ENCODE data around the gene KCTD21.

DNA sequence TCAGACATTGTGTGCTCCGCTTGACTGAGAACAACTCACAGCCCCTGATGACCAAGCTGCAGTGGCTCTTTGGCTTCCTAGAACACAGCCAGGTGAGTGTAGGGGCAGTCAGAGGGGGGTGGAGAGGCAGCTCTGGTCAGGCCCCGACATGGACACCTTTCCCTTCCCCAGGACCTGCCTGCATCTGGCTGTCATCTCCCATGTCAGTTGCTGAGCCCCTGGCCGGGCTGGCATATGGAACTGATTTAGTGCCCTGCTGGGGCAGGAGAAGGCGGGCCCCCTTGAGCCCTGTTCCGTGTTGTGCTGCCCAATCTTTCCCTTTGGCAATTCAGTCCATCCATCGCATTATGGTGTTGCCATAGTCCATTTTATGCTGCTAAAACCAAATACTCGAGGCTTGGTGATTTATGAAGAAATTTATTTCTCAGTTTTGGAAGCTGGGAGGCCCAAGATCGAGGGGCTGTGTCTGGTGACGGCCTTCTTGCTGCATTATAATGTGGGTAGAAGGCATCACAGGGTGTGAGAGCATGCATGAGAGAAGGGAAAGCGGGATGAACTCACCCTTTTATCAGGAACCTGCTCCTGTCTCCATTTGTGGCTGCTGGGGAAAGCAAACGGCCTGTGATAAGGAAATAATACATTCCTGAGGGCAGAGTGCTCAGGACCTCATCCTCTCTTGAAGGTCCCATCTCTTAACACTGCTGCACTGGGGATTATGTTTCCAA lies 19.3 kb upstream of the KCTD21 start:
- TF ChIP-seq, protein P1, sequence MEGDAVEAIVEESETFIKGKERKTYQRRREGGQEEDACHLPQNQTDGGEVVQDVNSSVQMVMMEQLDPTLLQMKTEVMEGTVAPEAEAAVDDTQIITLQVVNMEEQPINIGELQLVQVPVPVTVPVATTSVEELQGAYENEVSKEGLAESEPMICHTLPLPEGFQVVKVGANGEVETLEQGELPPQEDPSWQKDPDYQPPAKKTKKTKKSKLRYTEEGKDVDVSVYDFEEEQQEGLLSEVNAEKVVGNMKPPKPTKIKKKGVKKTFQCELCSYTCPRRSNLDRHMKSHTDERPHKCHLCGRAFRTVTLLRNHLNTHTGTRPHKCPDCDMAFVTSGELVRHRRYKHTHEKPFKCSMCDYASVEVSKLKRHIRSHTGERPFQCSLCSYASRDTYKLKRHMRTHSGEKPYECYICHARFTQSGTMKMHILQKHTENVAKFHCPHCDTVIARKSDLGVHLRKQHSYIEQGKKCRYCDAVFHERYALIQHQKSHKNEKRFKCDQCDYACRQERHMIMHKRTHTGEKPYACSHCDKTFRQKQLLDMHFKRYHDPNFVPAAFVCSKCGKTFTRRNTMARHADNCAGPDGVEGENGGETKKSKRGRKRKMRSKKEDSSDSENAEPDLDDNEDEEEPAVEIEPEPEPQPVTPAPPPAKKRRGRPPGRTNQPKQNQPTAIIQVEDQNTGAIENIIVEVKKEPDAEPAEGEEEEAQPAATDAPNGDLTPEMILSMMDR (IDR thresholded peaks at IDR 0.05): no peak
- no peak for TF ChIP-seq EZH2 (IDR thresholded peaks at IDR 0.05; ENCODE audit: borderline replicate concordance, insufficient read depth, low read depth, low read length, poor library complexity, severe bottlenecking)
